Ramos (cell line): ENCODE measurements around the gene CLIP1.
"Not testable (repeated sequence)": the region's sequence is repeated elsewhere in the genome, so short reads cannot be mapped to it uniquely, and the experiment has no call there.

Experiments used
- in situ Hi-C: fragments of 300-500 bp; cut with MboI; formaldehyde crosslinking; loops from one replicate; pipeline ENCODE4 v1.14.3; 2022; ENCODE audit warnings: low sequenced_read_pairs; ENCODE audit not compliant: unreplicated experiment

Gene CLIP1

DNA sequence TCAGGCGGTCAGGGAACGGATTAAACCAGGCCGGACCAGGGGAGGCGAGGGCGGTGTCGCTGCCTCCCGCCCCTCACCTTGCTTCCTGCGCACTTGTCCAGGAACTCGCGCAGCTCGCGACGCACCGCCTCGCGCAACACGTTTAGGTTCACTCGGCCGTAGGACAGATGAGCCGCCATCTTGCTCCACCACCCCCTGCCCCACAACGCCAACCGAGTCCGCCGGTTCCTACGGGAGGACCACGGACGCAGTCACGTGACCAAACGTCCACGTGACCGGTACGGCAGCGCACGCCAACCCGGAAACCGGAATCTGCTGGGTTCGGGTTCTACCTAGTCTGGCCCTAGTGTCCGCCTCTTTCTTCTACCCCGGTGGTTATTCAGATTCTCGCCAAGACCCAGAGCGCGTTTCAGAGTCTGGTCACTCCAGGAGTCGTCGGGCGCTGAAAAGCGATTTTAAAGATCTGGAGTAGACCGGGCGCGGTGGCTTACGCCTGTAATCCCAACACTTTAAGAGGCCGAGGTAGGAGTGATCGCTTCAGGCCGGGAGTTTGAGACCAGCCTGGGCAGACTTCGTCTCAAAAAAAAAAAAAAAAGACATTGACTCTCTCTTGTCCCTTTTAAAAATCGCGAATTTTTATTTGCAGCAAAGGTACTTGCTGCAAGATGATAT lies 156.1 kb downstream of the CLIP1 start, which contains the start of gene VPS33A:
VPS33A (minus strand) TSS at position 265 of the 672 bp plus-strand sequence; CDS start at position 179, 86 bp downstream.
- in situ Hi-C loops = no loop called here

DNA sequence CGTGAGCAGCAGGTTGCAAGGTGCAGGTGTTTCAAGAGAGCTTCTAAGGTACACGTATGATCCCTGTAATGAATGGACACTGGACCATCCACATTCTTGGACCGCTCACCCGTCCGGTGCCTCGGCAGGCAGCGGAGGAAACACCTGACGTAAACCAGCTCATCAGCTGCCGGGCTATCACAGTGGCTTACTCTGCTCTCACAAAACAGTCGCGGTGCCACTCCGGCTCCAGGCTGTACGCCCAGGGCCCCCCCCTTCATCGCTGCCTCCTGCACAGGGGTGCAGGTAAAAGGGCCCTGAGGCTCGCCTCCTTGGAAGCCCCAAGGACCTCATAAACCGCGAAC lies 156.6 kb downstream of the CLIP1 start:
- in situ Hi-C loops = no loop called here

DNA sequence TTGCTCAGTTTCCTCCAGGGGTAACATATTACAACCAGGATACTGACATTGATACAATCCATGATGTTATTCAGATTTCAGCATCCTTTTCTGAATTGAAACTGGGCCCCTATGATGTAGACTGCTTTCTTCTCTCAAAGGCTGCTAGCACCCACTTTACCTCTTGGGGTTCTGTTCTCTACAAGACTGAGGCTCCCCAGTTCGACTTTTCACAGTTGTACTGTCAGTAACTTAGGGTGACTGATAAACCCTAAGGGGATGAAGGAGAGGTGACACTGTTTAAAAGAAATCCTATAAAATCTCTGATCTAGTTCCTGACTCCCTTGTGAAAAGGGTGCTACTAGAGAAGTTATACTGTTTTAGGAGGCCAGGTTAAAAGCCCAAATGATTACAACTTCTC lies 157.0 kb downstream of the CLIP1 start:
- in situ Hi-C loops = no loop called here

DNA sequence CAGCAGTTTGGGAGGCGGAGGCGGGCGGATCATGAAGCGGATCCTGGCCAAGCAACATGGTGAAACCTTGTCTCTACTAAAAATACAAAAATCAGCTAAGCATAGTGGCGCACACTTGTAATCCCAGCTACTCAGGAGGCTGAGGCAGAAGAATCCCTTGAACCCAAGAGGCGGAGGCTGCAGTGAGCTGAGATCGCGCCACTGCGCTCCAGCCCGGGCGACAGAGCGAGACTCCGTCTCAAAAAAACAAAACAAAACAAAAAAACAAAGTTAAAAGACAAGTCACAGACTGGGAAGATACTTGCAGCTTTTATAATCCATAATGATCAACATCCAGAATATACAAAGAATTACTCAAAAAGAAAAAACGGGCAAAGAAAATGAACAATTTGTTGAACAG lies 161.7 kb downstream of the CLIP1 start:
- in situ Hi-C loops = not testable (repeated sequence)

DNA sequence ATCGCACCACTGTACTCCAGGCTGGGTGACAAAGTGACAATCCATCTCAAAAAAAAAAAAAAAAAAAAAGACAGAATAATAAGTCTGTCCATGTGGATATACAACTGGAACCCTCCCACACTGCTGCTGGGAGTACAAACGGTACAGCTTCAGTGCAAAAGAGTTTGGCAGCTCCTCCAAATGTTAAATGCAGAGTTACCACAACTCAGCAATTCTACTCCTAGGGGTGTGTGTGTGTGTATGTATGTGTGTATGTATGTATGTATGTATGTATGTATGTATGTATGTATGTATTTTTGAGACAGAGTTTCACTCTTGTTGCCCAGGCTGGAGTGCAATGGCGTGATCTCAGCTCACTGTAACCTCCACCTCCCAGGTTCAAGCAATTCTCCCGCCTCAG lies 163.5 kb downstream of the CLIP1 start:
- in situ Hi-C loops = not testable (repeated sequence)

DNA sequence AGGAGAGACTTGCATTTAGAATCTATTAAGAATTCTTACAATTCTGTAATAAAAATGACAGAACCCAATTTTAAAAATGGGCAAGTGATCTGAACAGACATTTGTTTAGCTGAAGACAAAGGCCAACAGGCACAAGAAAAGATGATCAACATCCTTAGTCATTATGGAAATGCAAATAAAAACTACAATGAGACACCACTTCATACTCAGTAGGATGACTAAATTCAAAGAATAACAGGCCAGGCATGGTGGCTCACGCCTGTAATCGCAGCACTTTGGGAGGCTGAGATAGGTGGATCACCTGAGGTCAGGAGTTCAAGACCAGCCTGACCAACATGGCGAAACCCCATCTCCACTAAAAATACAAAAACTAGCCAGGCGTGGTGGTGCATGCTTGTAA lies 164.0 kb downstream of the CLIP1 start:
- in situ Hi-C loops = not testable (repeated sequence)

DNA sequence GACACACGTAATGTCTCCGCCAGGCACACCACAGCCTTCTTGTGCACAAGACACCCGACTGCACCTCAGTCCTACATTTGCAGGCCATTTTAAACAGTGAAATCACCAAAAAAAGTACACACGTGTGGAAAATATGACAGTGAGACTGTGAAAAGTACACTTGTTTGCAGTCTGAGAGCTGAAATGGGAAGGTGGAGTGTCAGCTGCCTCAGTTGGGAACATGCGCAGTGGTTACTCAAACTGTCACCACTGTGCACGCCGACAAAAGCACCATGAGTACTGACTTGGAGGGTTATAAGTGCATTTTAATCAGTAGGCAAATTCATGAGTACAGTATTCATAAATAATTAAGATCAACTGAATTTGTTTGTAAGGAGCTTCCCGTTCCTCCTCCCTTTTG lies 171.9 kb downstream of the CLIP1 start:
- in situ Hi-C loops = no loop called here

DNA sequence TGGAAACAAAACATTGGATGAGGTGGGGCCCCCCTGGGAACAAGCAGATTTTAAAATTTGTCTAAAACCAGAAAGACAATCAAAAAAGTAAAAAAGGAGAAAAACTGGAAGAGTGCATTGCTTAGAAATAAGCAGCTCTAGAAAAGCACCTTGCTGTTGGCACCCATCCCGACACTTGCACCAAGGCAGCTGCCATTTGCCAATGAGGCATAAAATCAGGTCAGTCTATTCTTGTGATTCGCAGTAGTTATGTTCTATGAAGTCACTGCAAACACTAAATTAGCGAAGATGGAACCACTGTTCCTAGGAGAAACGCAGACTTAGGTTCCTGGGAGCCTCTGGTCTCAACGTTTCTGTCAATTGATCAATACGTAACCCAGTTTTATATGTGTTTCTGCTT lies 172.4 kb downstream of the CLIP1 start:
- in situ Hi-C loops = no loop called here

DNA sequence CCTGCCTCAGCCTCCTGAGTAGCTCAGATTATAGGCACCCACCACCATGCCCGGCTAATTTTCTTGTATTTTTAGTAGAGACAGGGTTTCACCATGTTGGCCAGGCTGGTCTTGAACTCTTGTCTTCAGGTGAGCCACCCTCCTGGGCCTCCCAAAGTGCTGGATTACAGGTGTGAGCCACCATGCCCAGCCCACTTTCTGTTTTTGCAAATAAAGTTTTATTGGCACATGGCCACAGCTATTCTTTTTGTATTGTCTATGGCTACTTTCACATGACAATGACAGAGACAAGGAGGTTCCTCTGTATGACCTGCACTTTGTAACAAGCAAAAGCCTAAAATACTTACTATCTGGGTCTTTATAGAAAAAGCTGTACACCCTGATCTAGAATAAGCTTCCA lies 176.9 kb downstream of the CLIP1 start:
- in situ Hi-C loops = no loop called here

DNA sequence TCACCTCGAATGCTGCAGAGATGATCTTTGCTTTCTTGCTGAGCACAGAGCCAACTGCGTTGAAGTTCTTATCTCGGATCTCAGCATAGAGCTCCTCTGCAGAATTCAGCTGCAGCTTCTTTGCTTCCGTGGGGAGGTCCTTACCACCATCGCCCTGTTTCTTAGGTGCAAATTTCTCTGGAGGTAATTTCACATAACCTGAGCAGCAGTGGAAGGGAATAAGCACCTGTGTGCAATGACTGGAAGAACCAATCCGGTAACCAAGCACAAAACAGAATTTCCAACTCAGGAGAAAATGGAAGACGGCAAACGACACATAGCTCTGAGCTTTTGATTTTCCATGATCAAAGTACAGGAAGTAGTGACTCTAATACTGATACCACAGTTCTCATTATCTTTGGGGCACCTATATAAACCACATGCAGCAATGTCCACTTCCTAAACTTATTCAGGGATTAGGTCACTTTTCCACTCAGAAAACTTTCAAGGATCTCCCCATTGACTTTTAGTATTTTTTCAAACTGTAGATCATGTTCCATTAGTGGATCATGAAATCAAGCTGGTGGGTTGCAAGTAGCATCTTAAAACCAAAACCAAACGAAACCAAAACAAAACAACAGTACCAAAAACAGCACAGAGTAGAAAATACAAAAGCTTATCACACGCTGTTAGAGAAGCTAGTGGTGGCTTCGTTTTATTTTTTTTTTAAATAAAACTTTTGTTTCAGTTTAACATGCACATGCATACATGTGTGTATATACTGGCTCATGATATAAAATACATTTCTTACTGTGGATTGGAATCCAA lies 177.7 kb downstream of the CLIP1 start:
- in situ Hi-C loops = no loop called here

DNA sequence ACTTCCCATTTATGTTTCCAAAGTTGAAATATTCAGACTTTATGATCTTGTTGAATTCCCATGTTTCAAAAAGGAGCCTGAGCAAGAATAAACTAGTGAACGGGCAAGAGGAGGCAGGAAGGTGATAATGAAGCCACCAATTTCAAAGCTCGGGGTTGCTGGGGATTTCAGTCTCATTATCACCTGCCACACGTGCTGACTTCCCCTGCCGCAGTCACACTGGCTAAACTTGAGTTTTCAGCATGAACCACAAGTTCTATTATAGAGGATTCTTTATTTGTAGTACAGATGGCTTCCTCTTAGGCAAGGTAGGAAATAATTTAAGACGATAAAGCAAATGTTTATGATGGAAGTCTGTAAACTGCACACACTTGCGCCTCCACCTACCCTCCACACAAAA lies 178.5 kb downstream of the CLIP1 start:
- in situ Hi-C loops = no loop called here

DNA sequence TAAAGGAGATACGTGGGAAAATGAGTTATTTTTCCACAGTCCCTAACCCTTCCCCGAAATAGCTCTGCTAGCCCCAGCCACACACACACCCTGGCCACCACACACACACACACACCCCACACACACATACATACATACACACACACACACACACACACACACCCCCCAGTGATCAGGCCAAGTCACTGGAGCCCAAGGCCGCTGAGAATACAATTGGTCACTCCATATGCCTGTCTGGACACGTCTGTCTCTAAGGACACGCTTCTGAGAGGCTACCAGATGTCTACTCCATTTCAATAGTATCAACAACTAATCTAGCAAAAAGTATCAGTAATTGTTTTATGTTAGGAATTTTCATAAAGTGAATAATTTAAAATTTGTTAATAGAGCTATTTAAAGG lies 183.6 kb downstream of the CLIP1 start:
- in situ Hi-C loops = no loop called here

DNA sequence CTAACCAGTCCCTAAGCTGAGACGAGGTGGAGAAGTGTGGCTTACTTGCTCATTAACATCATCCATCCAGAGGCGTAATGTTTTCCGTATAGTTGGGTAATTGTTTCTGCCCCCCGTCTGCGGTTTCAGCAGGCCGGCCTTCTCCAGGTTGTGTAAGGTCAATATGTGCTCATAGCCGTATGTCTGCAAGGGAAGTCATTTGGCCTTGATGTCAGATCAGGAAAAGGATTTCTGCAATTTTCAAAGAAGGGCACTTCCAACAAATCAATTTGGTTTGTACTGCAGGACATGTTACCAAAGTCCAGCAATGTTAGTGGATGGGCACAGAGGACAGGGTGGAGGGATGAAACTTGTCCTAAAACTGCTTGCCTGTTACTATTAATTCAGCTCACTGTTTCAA lies 186.7 kb downstream of the CLIP1 start:
- in situ Hi-C loops = no loop called here

DNA sequence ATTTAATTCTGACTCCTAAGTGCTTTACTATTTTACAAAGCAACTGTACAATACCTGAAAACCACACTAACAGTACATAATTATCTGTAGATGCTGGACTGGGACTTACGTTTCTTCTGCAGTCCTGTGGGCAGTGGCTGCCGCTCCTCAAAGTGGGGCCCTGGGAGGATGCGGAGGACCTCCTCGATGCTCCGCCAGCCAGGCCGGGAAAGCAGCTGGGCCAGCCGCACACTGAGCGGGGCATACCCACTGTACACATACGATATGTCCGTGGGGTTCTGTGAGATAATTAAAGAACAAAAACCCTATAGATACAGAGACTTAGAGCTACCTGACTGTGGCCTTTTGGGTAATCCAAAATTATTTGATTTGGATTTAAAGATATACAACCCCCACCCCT lies 189.8 kb downstream of the CLIP1 start:
- in situ Hi-C loops = no loop called here

DNA sequence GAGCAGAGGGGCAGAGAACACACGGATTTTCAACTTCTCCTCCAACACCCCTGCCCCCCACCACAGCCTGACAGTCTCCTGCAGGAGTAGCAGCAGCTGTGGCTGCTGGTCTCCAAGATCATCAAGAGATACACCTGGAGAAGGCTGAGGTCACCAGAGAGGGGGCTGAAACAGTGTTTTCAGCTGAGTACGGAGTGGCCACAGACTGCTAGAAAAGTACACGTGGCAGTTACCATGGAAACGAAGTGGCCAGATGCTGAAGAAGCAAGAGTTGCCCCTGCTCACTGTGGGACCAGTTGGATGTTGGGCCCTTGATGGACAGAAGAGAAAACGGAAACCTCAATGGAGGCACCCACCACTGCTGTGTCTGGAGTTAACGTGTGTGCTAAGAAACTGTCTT lies 191.7 kb downstream of the CLIP1 start:
- in situ Hi-C loops = no loop called here

DNA sequence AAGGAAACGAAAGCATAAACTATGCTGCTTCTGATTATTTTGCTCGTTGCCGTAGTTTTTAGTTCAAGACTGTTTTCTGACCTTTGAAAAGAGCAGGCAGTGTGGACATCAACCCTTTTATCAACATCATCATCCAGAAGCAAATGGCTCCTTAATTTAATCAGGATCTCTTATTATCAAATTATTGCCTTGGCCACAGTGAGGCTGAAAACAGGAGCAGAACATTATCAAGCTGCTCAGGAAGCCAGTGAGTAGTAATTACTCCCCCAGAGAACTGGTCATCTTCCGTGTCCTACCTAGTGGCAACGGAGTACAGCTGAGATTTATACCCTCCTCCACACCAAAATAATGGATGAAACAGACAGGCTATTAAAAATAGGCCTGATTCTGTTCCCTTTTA lies 194.4 kb downstream of the CLIP1 start:
- in situ Hi-C loops = no loop called here

DNA sequence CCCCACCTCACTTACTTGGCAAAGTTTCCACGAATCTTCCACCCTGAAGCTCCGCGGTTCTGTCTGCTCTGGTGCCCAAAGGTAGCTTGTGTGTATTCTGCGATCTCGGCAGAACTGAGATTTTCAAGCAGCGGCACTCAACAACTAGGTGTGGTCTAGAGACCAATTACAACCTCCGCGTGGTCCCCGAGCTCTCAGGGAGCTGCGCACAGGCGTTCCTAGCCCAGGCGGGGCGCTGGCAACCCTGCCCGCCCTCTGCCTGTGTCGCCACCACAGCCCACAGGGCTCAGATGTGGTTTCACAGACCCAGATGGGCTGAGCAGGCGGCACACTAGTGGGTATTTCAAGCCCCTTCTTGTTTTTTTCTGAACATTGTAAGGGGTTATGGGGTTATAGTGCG lies 195.1 kb downstream of the CLIP1 start:
- in situ Hi-C loops = no loop called here

DNA sequence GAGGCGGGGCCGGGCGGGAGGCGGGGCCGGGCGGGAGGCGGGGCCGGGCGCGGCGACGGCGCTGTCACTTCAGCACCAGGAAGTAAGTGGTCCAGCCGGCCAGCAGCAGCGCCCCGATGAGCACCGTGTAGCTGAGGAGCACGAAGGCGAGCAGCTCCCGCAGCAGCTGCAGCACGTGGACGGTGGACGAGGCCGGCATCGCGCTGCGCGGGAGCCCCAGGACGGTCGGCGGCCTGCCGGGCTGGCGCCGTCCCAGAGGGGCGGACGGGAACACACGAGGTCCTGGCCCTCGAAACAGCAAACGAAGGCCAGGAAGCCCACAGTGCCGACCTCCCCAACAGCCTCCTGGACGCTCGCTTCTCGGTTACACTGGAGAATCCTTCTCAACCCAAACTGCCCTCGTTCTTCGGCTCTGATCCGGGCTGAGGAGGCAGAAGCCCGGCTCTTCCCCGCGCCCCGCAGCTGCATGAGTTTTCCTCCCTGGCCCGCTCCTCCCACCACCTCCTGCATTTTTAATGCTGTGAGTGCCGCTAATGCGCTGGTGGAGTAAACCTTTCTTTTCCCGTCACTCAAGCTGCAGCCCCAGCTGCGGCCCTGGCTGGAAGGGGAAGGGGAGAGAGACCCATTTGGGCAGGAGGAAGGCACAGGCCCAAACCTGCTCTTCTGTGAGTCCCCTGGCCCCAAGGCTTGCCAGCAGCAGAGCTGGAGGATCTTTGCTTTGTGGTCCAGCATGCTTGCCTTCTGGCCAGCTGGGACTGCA lies 195.9 kb downstream of the CLIP1 start:
- in situ Hi-C loops = no loop called here

DNA sequence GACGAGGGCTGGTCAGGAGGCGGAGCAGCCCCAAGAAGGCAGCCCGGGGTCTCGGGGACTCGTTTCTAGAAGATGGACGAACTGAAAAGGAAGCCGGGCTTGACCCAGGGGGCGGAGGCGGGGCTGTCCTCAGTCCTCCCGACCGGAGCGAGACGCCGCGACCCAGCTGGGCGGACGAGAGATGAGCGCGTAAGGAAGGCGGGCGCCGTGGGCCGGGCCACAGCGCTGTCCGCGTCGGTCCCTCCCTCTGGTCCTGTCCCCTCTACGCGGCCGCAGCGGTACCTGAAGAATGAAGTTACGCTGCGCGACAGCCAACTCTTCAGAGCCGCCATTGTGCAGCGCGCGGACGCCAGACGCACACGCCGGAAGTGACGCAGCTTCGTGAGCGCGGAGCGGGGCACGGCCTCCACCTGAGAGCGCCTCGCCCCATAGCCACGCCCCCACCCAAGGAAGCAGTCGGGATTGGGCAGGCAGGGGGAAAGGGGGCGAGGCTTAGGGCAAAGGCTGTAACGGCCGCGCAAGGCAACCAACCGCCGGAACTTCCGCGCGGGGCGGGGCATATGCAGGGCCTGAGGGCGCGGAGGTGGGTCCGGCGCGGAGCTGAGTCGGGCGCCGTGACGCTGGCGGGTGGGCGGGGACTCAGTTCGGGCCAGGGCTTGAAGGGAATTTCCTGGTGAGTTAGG lies 196.6 kb downstream of the CLIP1 start, which contains the start of gene DIABLO:
DIABLO (minus strand) TSS at position 370 of the 683 bp plus-strand sequence; CDS start at position 332, 38 bp downstream.
- in situ Hi-C loops = no loop called here
